HG03103 (cell line): Measurements from ENCODE around the gene SPATA13.
"Not testable (repeated sequence)": the region's sequence is repeated elsewhere in the genome, so short reads cannot be mapped to it uniquely, and the experiment has no call there.

ENCODE experiments used
- ATAC-seq: cut with Tn5 transposase; IDR thresholded peaks from one replicate; pipeline ENCODE4 v1.9.1; 2021; ENCODE audit warnings: low read depth; ENCODE audit not compliant: unreplicated experiment

The SPATA13 gene

GRCh38 chr13:24341439-24341838, 180.9 kb downstream of the SPATA13 start:
- ATAC-seq, result no peak

GRCh38 chr13:24348385-24348784, 187.9 kb downstream of the SPATA13 start:
- ATAC-seq, result no peak

- ATAC-seq, result no peak
Observed at GRCh38 chr13:24348797-24349515, 188.4 kb downstream of the SPATA13 start.

- ATAC-seq, result not testable (repeated sequence)
Observed at GRCh38 chr13:24349778-24350664, 189.5 kb downstream of the SPATA13 start.

GRCh38 chr13:24351423-24351822, 190.9 kb downstream of the SPATA13 start:
- no peak for ATAC-seq

GRCh38 chr13:24353736-24354135, 193.2 kb downstream of the SPATA13 start:
- ATAC-seq, result no peak

- ATAC-seq, result no peak
Observed at GRCh38 chr13:24355103-24355502, 194.6 kb downstream of the SPATA13 start.

- ATAC-seq, result no peak
Observed at GRCh38 chr13:24356270-24356669, 195.8 kb downstream of the SPATA13 start.
